ENCODE measurements around the gene SLC14A1.
A peak's percentile ranks its signal among the peaks of the same experiment; 100 is the strongest.

SLC14A1 gene

DNA sequence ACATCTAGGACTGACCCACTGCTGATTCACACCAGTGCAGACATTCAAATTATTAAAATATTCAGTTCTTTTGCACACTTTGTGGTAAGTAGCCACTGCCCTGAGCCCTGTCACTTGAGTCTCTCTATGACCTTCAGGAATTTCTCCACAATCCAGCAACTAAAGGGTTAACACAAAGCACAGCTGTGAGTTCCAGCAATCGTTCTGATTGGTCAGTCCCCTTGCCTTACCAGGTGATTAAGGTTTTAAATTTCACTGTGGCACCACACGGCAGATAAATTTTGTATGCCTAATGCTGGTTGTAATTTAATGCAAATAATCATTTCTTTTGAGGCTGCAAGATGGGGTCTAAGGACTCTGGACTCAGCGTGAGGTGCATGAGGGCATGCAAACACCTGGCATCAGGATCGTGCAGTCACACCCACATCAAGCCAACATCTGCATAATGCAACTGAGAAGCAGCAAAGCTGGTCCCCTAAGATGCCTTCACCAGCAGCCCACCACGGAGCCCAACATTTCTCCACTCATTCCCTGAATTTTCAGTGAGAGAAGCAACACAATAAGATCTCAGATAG is 36.6 kb downstream of the SLC14A1 start:
- DNase-seq = no peak

DNA sequence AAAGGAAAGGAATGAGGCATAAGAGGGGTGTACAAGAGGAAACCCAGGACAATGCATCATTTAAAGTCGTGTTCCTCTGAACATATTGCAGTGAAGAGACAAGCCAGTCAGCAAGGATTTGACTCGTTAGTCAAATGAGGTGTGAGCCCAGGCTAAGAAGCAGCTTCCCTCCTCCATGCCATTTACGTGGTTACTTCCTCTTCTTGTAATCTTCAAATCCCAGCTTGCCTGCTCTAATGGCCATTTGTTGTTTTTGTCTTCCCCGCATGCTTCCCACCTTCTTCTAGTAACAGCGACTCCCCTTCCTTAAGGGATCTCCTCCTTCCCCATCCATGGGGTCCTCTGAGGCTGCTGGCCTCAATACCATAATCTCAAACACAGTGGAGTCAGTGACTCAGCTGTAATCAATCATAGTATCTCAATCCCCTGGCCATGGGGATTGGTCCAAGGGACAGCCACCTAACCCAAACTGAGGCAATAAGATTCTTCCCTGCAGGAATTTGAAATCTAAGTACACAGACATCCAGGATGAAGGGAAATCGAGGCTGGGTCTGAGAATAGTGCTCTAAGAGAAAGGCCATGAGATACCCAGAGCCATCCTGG is 37.6 kb downstream of the SLC14A1 start:
- no peak for DNase-seq

DNA sequence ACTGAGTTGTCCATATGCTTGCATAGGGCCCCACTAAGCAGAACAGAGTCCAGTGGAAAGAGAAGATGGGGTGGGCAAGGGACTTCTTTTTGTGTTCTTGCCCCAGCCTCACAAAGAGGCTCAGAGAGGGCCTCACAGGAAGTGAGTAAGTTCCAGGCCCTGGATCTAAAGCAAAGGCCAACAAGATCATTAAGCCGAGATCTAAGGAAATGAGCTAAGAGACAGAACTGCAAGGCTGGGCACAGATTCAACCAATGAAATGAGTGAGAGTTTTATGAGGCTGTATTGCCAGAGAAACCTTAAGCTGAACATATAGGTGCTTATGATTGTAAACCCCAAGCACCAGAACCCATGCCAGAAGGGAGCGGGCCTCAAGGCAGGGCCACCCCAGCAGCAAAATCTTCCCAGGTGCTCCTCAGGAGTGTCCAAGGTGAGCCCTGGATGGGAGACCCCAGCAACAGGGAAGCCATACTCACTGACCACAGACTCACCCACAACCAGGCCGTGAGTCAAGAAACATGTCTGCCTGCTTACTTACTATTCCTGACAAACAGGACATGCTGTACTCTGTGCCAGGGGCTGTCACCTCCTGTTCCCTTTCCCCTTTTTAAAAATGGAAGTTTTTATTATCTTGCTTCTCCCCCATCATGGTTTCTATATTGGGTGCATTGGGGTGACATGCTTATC is 40.2 kb downstream of the SLC14A1 start:
- DNase-seq = peak; percentile 53

DNA sequence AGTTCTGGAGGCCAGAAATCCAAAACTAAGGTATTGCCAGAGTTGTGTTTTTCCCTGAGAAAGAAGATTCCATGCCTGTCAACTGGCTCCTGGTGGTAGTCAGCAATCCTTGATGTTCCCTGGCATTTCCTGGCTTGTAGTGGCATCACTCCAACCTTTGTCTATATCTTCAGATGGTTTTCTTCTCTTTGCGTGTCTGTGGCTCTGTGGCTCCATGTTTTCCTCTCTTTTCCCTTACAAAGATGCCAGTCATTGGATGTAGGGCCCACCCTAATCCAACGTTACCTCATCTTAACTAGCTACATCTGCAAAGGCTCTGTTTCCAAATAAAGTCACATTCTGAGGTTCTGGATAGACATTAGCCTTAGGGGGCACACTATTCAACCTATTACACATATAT is 41.8 kb downstream of the SLC14A1 start:
- DNase-seq = peak; percentile 37

DNA sequence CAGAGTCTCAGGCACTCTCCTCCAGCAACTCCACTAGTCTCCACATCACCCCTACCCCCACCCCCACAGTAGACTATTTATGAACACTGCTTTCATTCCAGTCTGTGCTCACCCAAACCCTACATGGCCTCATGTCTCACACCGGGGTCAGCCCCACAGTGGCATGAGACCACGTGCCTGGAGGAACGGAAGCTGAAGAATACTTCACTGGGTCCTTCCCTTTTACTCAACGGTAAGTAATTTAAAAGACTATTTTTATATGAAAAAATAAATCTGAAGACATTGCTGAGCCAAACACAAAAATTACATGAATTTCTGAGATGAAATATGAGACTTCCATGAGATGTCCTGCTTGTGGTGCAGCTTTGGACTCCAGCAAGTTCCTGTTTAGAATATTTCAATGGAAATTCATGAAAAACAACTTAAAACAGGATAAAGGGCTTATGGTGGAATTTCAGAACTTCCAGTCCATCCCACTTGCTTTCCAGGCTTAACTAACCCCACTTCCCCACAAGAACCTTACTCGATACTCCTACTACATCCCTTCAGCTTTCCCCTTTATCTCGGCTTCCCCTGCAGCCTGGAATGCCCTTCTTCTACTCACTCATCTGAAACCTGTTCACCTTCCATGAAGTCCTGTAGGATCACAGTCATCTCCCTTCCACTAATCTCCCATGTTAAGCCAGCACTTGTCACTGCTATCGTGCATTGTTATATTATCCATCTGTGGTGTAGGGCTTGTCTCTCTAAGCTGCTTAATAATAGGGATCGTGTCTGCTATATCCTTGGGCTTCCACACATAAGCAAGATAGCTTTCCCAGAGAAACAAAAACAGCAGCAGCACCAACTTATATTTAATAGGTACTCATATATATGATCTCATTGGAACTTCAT is 47.9 kb downstream of the SLC14A1 start:
- peak; percentile 56 for DNase-seq

DNA sequence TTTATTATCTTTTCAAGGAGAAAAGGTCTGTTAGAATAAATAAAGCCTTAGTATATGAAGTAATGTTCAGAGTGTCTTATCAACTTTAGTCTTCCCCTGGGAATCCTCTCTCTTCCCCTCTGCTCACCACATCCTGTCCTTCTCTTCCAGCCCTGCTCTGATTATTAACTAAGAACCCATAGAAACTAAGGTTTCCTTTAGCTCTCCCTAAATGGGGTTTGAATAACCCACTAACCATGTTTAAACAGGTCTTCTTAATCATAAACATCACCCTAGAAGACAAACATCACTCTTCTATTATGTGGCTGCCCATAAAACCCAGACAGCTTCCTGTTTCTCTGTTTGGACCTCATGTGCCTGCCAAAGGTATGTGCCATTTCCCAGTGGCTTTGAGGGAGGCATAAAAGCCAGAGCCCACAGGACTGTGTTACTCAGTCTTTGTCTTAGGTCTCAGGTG is 50.1 kb downstream of the SLC14A1 start:
- peak; percentile 60 for DNase-seq

DNA sequence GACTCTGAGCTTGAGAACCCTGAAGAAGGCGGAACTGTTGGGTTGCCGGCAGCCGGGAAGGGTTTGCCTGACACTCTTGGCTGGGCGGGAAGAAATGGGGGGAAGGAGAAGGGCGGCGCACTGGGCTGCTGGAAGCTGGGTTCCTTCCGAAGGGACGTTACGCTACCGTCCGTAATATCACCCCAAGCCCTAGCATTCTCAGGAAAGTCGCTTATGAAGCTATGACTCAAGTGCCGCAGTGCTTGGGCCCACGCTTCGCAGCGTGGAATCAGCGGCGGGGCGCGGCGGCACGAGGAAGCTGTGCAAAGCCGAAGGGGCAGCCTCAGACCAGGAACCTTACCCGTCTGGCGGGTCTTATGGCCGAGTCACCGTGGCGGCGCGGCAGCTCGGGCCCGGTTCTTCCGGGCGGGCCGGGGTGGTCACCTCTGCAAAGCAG is 51.3 kb downstream of the SLC14A1 start:
- peak; percentile 82 for DNase-seq

DNA sequence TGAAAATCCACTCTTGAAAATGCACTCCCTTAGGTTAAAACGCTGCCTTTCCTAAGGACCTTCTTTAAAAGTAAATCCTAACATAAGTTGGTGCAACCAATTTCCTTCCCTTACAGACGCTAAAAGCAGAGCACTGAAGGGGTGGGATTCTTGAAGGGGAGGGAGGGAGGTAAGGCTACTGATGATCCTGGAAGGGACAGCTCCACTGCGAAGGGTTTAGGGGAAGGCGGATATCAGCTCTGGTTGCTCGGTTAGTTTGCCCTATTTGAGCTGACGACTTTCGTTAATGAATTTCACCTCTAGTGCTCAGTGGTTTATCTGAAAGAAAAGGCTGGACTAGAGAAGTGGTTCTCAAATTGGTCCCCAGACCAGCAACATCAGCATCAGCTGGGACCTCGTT is 51.8 kb downstream of the SLC14A1 start:
- no peak for DNase-seq

DNA sequence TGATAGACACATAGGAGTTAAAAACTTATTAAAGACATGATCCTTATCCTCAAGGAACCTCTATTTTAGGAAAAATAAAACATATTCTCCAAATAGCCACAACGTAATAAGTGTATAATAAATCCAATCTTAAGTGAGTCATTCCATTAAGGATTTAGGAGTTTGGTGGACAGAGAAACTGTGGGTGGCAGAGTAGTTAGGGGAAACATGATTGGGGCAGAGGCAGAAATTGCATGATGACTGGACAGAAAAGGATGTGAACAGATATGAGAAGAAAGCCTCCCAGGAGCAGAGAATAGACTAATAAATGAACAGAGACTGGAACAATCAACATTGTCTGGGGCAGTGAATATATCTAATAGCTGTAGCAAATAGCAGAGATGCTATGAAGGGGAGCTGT is 53.4 kb downstream of the SLC14A1 start:
- peak; percentile 95 for DNase-seq

DNA sequence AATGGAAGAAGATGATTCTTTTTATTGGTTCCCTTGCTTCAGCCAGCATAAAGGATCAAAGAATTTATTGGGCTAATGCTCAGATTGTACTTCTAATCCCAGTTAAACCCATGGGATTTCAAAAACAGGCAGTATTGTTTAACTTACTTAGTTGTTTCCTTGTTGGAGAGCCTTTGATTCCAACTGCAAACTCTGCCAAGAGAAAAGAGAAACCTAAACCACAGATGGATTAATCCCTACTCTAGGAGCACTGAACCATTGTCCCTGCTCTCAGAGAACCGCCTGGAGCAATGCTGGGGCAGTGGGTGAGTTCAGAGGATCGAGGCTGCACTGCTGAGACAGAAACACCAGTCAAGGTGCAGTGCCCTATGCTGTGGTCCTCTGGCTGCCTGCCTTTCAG is 56.6 kb downstream of the SLC14A1 start:
- no peak for DNase-seq

DNA sequence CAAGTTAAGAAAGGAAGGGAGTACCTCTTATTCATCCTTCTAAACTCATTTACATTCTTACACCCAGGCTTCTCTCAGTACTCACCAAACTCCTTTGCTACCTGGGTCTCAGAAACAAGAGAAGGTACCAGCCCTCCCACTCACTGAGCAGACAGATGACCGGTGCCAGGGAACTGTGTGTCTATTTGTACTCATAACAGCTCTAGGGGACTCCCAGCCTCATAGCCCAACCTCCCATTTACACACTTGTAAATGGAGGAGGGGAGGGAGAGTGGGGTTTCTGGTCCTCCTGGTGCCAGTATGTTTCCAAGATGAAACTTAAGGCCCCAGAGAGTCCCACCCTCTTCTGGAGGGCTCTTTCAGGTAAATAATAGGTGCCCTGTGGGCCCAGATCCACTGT is 58.7 kb downstream of the SLC14A1 start:
- no peak for DNase-seq

DNA sequence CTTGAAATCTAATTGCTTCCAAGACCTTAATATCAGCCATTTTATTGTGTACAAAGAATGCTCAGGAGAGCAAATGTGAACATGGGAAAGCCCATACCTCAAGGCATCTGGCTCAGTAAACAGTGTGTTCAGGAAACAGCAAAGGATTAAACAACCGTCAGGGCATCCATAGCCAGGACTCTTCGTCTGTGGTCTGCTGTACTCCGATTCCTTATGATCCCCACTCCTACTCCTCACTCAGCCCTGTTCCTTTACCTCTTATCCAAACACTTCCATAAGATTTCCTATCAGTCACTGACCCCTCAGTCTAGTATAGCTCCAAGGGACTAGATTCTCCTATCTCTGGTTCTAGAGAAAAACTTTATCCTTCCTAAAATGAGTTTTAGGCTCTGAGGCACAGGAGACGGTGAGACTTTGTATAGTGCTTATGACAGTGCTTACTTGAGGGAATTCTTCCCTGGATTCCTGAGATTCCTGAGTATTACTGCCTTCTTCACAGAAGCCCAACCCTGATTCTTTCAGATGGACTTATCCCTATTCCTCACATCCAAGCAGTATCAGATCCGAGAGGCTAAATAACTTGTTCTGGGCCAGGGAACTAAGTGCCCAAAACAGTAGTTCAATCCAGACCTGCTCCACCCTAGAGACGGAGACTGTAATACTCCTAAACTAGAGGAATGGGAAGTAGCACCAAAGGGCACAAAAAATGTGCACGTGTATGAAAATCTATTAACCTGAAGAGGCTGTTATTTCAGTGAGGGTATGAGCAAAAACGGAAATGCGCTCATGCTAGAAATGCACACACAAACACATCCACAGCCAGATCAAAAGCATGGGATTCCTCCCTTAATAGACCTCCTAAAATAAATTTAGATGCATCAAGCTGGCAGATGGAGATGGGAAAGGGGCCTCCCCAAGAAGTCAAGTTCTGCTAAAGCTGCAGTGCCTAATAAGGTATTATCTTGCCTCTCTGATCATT is 59.4 kb downstream of the SLC14A1 start:
- peak; percentile 87 for DNase-seq

DNA sequence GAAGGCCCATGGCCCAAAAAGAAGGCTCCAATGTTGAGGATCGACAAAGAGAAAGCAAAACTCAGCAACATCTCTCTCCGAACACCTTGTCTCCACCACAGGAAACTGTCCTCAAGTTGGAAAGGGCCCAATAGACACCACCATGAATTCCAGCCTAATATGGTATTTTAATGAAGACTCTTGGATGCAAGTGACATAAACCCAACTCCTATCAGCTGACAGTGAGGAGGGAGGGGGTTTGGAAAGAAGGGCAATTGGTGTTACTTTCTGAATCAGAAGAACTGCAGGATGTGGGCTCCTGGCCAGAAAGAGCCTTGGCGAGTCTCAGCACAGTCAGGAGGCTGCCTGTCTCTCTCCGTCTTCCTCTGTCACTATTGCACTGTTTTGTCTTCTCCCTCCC is 61.2 kb downstream of the SLC14A1 start:
- DNase-seq = peak; percentile 73

DNA sequence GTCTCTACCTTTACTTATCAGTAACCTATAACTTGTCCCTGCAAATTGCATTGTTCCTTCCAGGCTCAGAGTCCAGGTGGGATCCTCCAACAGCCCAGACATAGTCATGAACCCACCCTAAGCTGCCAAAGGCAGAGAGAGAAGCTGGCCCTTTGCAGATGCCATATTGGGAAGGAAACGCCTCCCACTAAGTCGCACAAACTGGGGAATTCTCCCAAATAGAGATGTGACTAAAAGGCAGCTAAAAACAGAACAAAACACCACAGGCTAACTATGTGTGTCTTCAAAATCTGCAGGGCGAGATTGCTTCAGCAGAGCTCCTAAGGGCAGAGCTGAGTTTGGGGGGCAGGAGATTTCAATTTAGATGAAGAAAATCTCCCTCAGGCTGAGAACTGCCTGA is 63.0 kb downstream of the SLC14A1 start:
- DNase-seq = no peak

DNA sequence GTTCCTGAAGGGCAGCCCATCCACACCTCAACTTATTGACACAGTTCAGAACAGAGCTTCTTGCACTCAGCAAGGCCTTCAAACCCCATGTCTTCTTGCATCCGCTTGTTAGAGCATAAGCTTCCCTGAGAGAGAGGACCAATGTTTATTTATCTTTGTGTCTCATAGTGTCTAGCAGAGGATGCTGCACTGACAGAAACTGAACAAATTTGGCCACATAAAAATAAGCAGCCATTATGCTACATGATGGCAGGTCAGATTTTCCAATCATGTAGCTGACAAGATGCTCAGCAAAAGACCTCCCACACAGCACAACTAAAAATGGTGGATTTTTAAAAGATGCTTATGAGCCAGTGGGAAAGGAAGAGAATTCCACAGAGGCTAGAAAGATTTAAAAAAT is 63.4 kb downstream of the SLC14A1 start:
- DNase-seq = no peak

DNA sequence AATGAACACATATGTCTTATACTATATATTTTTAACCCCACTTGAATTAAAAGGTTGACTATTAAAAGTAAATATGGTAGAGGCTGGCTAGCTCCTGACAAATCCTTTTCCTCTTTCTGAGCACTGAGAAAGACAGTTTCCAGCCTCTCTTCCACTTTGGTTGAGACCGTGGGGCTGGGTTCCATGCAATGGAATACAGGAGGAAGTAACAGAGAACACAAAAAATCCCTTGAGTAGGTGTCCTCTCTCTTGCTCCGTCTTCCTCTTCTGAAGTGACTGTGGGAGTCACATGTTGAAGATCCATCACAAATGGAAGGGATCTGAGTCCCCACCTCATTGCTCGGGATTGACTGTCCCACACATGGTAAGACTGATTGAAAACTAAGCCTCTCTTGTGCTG is 64.9 kb downstream of the SLC14A1 start:
- DNase-seq = no peak

DNA sequence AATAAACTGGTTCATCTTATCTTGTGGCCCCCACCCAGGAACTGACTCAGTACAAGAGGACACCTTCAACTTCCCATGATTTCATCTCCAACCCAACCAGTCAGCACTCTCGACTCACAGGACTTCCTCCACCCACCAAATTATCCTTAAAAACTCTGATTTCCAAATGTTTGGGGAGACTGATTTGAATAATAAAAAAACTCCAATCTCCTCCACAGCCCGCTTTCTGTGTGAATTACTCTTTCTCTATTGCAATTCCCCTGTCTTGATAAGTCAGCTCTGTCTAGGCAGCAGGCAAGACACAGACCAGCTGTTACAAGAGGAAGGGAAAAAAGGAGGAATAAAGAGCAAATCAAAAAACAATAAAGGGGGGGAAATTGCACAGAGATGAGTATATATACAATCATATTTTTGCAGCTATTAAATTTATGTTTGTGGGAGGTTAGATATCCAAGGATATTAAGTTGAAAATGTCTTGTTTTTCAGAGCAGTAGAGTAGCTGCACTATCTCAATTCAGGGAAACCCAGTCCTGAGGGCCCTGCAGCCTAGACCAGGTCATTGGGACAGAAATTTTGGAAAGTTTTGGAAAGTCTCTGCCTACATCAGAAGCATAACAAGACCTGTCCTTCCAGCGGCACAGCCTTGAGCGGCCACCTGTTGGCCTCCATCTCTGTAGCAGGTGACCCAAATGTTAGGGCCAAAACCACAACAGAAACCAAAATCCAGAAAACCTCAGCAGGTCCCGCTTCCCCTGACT is 68.7 kb downstream of the SLC14A1 start:
- no peak for DNase-seq

DNA sequence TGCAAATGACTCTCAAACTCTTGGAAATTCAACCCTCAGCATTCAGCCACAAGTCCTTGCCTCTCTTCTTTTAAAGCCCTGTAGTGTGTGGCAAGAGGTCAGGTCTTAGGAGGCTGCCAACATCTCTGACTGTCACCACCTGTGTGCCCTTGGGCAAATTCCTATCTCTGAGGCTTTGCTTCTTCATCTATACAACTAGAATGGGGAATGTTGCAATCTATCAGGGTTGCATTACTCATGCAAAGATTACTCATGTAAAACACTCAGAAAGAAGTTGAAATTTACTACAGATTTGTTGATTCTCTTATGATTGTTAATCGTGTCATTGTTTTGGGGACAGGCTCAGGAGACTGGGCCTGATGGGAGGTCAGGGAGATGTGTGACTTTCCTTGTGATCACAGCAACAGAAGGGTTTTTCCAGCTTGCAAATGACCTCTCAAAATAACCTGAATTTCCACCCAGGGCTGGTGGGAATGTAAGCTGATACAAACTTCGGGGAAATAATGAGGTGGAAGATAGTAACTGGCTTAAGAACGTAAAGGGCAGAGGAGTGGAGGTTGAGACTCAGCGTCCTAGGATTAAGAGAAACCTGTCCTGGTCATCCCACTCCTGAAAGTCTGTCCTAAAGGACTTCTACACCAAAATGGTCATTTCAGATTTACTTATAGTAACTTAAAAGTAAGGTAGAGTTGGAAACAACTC is 69.4 kb downstream of the SLC14A1 start:
- peak; percentile 82 for DNase-seq

DNA sequence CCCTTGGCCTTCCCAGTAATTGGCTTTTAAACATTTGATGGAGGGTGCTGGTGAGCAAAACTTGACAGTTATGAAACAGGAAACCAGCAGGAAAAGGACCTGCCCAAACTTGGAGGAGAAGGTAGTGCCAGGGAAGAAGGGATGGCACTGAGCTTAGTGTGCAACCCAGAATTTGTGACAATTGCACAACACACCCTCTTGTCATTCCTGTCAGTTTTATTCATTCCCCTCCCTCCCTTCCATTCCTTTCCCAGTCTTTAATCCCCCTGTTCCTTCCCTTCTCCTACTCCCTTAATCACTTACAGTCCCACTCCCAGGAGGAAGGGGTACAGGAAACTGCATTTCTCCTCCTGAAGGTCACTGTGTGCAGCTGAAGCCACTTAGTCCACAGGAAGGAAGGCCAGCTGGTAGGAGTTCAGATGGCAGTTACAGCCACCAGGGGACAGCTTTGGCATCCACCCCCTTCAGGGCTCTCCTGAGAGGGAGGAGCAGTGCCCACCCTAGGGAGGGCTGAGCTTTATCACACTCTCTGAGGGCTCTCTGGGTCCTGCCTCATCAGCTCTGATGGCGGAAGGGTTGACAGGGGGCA is 77.5 kb downstream of the SLC14A1 start:
- peak; percentile 18 for DNase-seq

All from fibroblast of skin of abdomen (primary cell).